Kasumi-1 (cell line): ENCODE data around the gene TMEM222.

ENCODE experiments used
- DNase-seq, 2 experiments: peaks; one replicate each; lab custom pipeline; 2025; lab: John Stamatoyannopoulos, UW

TMEM222 gene

DNA sequence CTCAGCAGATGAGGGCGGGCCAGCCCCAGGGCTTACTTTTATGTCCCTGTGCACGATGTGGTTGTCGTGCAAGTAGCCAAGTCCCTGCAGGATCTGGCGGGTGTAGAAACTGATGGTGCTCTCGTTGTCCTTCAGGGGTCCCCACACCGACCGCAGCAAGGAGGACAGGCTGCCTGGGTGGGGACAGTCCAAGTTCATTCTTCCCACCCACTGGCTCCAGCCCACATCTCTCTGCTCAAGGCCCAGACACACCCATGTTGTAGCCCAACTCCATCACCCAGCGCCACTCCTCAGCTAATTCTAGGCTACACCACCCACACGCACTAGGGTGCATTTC is 37.8 kb downstream of the TMEM222 start:
- DNase-seq: no peak

- DNase-seq: no peak
Observed at GRCh38 chr1:27360159-27361043, 38.4 kb downstream of the TMEM222 start.

- DNase-seq: no peak
Observed at GRCh38 chr1:27361044-27361402, 39.1 kb downstream of the TMEM222 start.

- no peak for DNase-seq
Observed at GRCh38 chr1:27361553-27361952, 39.6 kb downstream of the TMEM222 start.

- DNase-seq: no peak
Observed at GRCh38 chr1:27363766-27364695, 42.1 kb downstream of the TMEM222 start.

DNA sequence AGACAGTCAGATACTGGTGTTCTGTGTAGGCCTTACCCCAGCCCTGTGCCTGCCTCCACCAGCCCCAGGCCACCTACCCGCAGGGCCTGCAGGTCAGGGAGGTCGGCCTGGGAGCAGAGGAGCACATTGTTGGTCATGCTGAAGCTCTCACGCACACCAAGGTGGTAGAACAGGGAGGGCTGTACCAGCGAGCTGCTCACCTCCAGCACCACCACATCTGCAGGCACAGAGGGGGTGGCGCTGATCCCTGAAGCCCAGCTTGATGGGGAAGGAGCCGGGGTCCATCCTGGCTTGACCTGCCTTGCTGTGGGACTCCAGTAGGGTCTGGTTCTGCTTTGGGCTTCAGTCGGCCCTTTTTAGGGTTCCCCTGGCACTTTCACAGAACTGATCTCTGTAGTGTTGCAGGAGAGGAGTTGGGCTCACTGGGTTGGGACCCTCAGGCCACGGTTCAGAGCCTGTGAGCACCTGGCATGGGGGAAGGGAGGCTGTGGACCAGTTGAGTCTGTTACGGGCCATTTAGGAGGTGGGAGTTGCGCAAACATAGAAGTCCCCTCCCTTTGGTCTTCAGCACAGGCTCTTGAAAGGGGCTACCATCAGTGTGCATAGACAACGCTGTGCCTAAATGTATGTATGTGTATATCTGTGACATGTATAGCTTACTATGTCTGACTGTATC is 42.9 kb downstream of the TMEM222 start:
- DNase-seq: no peak

DNA sequence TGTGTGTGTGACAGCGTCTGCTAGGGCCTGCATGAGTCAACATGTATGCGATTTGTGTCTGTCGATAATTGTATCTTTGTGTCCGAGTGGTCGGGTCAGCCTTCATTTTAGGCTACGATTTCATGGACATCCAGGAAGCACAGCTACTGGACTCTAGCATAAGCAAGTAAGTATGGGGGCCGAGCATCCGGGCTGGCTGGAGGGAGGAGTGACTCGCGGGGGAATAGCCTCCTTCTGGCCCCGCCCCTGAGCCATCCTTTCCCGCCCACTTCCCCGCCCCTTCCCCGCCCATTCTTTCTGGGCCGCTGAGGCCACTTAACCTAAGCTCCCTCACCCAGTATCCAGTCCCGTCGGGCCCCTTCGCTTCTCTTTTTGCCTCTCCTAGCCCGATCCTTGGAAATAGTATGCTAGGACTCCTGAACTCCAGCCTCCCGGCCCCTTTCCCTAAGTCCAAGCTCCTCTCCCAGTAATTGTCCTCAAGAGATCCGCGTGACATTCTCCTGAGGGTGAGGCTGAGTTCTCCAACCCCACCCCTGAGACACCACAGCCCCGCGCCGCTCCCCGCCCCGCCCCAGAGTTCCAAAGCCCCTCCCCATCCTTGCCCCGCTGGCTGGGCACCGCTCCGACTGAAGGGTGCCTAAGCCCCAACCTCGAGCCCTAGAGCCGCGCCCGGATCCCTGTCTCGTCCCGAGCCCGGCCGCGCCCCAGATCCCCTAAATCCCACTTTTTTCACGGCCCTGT is 43.6 kb downstream of the TMEM222 start:
- peak; percentile 80 to 86 for DNase-seq

GRCh38 chr1:27366113-27366410 is 44.1 kb downstream of the TMEM222 start:
- DNase-seq: peak; percentile 66 to 73

DNA sequence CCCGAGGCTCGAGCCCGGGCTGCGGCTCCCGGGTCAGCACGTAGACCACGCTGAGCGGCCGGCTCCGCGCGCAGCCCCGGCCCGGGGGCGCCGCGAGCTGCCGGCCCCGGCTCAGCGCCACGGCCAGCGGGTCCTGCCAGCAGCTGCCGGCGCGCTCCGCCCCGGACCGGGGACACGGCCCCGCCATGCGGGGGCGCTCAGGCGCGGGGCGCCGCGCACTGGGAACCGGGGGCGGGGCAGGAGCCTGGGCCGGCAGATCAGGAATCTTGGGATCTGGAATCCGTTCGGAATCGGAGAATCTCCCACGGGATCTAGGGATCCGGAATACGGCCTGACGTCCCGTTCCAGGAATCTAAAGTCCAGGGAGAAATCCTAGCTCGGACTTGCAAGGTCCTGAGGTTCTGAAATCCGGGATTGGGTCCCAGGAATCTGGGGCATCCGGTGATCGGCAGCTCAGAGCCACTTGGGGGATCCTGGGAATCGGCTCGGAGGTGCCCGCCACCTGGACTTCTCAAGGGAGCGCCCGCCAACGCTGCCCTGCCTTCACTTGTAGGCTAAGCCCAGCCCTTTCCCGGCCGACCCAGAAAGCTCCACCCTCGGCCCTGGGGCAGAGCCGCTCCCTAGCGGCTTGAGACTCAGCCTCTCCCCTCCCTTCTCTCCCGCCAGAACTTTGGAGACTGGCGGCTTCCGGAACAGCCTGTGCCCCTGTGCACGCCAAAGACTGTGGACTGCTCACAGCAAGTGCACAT is 44.6 kb downstream of the TMEM222 start, which contains the start of gene MAP3K6:
MAP3K6 (minus strand) TSS at position 551 of the 749 bp plus-strand sequence; CDS start at position 187, 364 bp downstream.
- peak; percentile 76 to 83 for DNase-seq

DNA sequence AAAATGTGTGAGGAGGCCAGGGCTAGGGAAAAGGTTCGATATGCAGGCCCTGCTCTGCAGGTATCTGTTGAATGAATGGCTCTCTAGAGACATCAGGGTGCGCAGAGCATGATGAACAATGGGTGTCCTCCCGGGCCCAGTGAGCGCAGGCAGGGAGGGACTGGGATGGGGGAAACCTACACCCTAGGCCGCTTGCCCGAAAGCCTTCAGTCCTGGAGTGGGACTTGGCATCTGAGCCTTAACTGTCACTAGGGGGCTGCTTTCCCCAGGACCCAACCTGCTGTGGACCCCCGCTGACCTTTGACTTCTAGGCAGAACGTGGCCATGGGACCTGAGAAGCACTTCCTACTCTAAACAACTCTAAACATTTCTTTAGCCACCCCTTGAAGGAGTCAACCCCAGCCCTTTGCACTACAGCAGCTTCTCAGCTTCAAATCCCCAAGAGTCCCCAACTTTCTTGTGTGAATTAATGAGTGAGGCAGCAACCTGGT is 45.2 kb downstream of the TMEM222 start:
- DNase-seq: no peak

GRCh38 chr1:27368869-27369582 is 47.1 kb downstream of the TMEM222 start:
- peak; percentile 27 to 32 for DNase-seq

GRCh38 chr1:27372022-27372807 is 50.3 kb downstream of the TMEM222 start:
- DNase-seq: no peak

GRCh38 chr1:27372808-27373690 is 51.1 kb downstream of the TMEM222 start:
- peak in 1 of 2 experiments; percentile 11 for DNase-seq

GRCh38 chr1:27374362-27375086 is 52.6 kb downstream of the TMEM222 start, which contains the start of gene FCN3:
Gene FCN3 (minus strand): TSS chr1:27374824. CDS start chr1:27374818, 6 bp downstream.
- DNase-seq: no peak

GRCh38 chr1:27377760-27378495 is 56.0 kb downstream of the TMEM222 start:
- no peak for DNase-seq

GRCh38 chr1:27379564-27380122 is 57.7 kb downstream of the TMEM222 start:
- no peak for DNase-seq
